ENCODE results near the gene LMBR1L.
A peak's percentile ranks its signal among the peaks of the same experiment; 100 is the strongest.
"Not testable (repeated sequence)": the region's sequence is repeated elsewhere in the genome, so short reads cannot be mapped to it uniquely, and the experiment has no call there.

LMBR1L gene

GRCh38 chr12:49088150-49088931 lies 22.3 kb downstream of the LMBR1L start:
- DNase-seq (ENCODE audit: low read depth) = peak; percentile 66

- DNase-seq (ENCODE audit: low read depth) = no peak
Measured at GRCh38 chr12:49086116-49086515, 24.5 kb downstream of the LMBR1L start.

GRCh38 chr12:49084438-49084837 lies 26.2 kb downstream of the LMBR1L start:
- no peak for DNase-seq (ENCODE audit: low read depth)

GRCh38 chr12:49079793-49080192 lies 30.9 kb downstream of the LMBR1L start:
- no peak for DNase-seq (ENCODE audit: low read depth)

GRCh38 chr12:49070971-49071370 lies 39.7 kb downstream of the LMBR1L start:
- DNase-seq (ENCODE audit: low read depth) = no peak

- peak; percentile 98 for DNase-seq (ENCODE audit: low read depth)
Measured at GRCh38 chr12:49069507-49070346, 40.9 kb downstream of the LMBR1L start, which contains the start of gene RHEBL1. Gene RHEBL1 (minus strand): TSS chr12:49069979. CDS start chr12:49069785, 194 bp downstream.

GRCh38 chr12:49068879-49069506 lies 41.7 kb downstream of the LMBR1L start:
- DNase-seq (ENCODE audit: low read depth) = no peak

GRCh38 chr12:49066120-49066519 lies 44.5 kb downstream of the LMBR1L start:
- no peak for DNase-seq (ENCODE audit: low read depth)

GRCh38 chr12:49064767-49065152 lies 45.9 kb downstream of the LMBR1L start:
- no peak for DNase-seq (ENCODE audit: low read depth)

- not testable (repeated sequence) for DNase-seq (ENCODE audit: low read depth)
Measured at GRCh38 chr12:49061916-49062315, 48.7 kb downstream of the LMBR1L start.

GRCh38 chr12:49061157-49061650 lies 49.4 kb downstream of the LMBR1L start:
- no peak for DNase-seq (ENCODE audit: low read depth)

- DNase-seq (ENCODE audit: low read depth) = peak; percentile 84
Measured at GRCh38 chr12:49060237-49061156, 50.1 kb downstream of the LMBR1L start, which contains the start of gene KMT2D. Gene KMT2D (minus strand): TSS chr12:49060794. CDS start chr12:49055324, 5,470 bp downstream.

- no peak for DNase-seq (ENCODE audit: low read depth)
Measured at GRCh38 chr12:49059299-49060171, 51.1 kb downstream of the LMBR1L start.

- DNase-seq (ENCODE audit: low read depth) = no peak
Measured at GRCh38 chr12:49059045-49059298, 51.7 kb downstream of the LMBR1L start.

- DNase-seq (ENCODE audit: low read depth) = no peak
Measured at GRCh38 chr12:49058366-49059044, 52.1 kb downstream of the LMBR1L start.

- DNase-seq (ENCODE audit: low read depth) = no peak
Measured at GRCh38 chr12:49057888-49058287, 52.8 kb downstream of the LMBR1L start.

- DNase-seq (ENCODE audit: low read depth) = peak; percentile 45
Measured at GRCh38 chr12:49055978-49056754, 54.5 kb downstream of the LMBR1L start.

GRCh38 chr12:49055092-49055491 lies 55.6 kb downstream of the LMBR1L start:
- DNase-seq (ENCODE audit: low read depth) = no peak

- no peak for DNase-seq (ENCODE audit: low read depth)
Measured at GRCh38 chr12:49054524-49054923, 56.1 kb downstream of the LMBR1L start.

All from activated T-cell treated with anti-CD3 and anti-CD28 coated beads for 24 hours (primary cell).